ENCODE data around the gene TBC1D9.
A peak's percentile ranks its signal among the peaks of the same experiment; 100 is the strongest.

Gene TBC1D9

GRCh38 chr4:140710908-140711622 is 45.1 kb downstream of the TBC1D9 start:
- Histone ChIP-seq H3K27ac (ENCODE audit: low read depth, low read length) (no peak overlapping the region), H3K4me3 (ENCODE audit: low read length) (no peak overlapping the region), H3K4me2 (ENCODE audit: low read length) (no peak overlapping the region), H3K79me2 (ENCODE audit: control insufficient read depth, insufficient read depth, low read length) (no peaks in the 10 kb centered on the region), H3K18ac (ENCODE audit: low read length) (no peak overlapping the region), H3K79me1 (ENCODE audit: low read length) (peaks cover 6% of the 10 kb centered on the region), H3K23ac (ENCODE audit: low read length) (no peak overlapping the region), H3K4me1 (ENCODE audit: control insufficient read depth, low read depth, low read length) (peaks cover 3% of the 10 kb centered on the region), H2BK120ac (ENCODE audit: low read depth, low read length) (no peak overlapping the region), H3K56ac (ENCODE audit: low read length) (no peak overlapping the region), H4K8ac (ENCODE audit: low read depth, low read length) (no peak overlapping the region), H3K9ac (ENCODE audit: low read length) (no peak overlapping the region), H4K5ac (ENCODE audit: low read length) (no peak overlapping the region), H2AK5ac (ENCODE audit: low read length) (no peak overlapping the region), H2BK15ac (replicated peaks; ENCODE audit: low read depth) (no peak overlapping the region), H3K4ac (ENCODE audit: low read depth, low read length) (no peak overlapping the region), H3K27me3 (ENCODE audit: insufficient read depth, low read length, poor library complexity) (no peaks in the 10 kb centered on the region), H3K36me3 (ENCODE audit: control insufficient read depth, insufficient read depth, low read length) (no peaks in the 10 kb centered on the region), H2BK5ac (ENCODE audit: low read length) (no peak overlapping the region)
- WGBS (ENCODE audit: extremely low coverage, insufficient coverage, low lambda C conversion rate): no CpG with 5 or more reads among the region's 11 CpGs
- no peak for DNase-seq

DNA sequence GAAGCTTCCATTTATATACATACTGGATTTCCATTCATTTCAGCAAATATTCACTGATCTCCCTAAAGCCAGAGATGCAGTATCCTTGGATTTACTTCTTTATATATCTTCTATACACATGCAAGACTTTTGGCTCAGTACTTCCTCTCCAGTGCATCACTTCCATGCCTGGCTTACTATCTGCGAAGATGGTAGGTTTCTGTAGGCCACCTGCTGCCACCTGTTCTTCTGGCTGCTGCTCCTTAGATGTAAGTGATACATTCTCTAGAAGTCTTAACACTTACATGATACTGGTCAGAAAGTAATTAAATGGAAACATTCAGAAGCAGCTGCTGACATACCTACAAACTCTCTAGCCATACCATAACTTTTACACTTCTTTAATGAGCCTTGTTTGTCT is 48.9 kb downstream of the TBC1D9 start:
- H2BK120ac ChIP-seq (ENCODE audit: low read depth, low read length): no peak overlapping the region
- no peak overlapping the region for H3K4ac ChIP-seq (ENCODE audit: low read depth, low read length)
- no peaks in the 10 kb centered on the region for H3K4me1 ChIP-seq (ENCODE audit: control insufficient read depth, low read depth, low read length)
- H3K27ac ChIP-seq (ENCODE audit: low read depth, low read length): no peak overlapping the region
- no peak overlapping the region for H4K8ac ChIP-seq (ENCODE audit: low read depth, low read length)
- peaks cover 8% of the 10 kb centered on the region for H3K79me1 ChIP-seq (ENCODE audit: low read length)
- no peak overlapping the region for H2BK5ac ChIP-seq (ENCODE audit: low read length)
- no peaks in the 10 kb centered on the region for H3K27me3 ChIP-seq (ENCODE audit: insufficient read depth, low read length, poor library complexity)
- no CpG with 5 or more reads among the region's 1 CpG for WGBS (ENCODE audit: extremely low coverage, insufficient coverage, low lambda C conversion rate)
- no peak overlapping the region for H3K56ac ChIP-seq (ENCODE audit: low read length)
- no peak overlapping the region for H2BK15ac ChIP-seq (replicated peaks; ENCODE audit: low read depth)
- H4K5ac ChIP-seq (ENCODE audit: low read length): no peak overlapping the region
- no peak overlapping the region for H3K18ac ChIP-seq (ENCODE audit: low read length)
- no peak overlapping the region for H2AK5ac ChIP-seq (ENCODE audit: low read length)
- peak; percentile 19 for DNase-seq
- no peak overlapping the region for H3K23ac ChIP-seq (ENCODE audit: low read length)
- no peak overlapping the region for H3K9ac ChIP-seq (ENCODE audit: low read length)
- H3K4me2 ChIP-seq (ENCODE audit: low read length): no peak overlapping the region
- H3K36me3 ChIP-seq (ENCODE audit: control insufficient read depth, insufficient read depth, low read length): no peaks in the 10 kb centered on the region
- H3K79me2 ChIP-seq (ENCODE audit: control insufficient read depth, insufficient read depth, low read length): no peaks in the 10 kb centered on the region
- no peak overlapping the region for H3K4me3 ChIP-seq (ENCODE audit: low read length)

DNA sequence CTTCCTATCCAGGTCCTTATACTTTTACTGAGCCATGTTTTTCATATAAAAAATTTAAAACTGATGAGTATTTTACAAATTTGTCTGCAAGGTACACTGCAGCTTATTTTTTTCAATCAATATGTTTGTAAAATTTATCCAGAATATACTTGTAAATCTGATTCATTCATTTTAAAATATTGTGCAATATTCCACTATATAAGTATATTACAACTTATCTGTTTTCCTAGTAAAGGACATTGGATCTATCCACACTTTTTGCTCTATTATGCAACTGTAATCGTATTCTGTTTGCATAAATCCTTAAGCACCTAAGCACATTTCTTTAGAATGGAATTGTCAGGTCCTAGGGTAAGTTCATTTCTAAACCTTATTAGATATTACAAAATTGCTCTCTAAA is 49.5 kb downstream of the TBC1D9 start:
- H4K8ac ChIP-seq (ENCODE audit: low read depth, low read length): no peak overlapping the region
- no peak overlapping the region for H2BK15ac ChIP-seq (replicated peaks; ENCODE audit: low read depth)
- no peak overlapping the region for H3K9ac ChIP-seq (ENCODE audit: low read length)
- no peaks in the 10 kb centered on the region for H3K4me1 ChIP-seq (ENCODE audit: control insufficient read depth, low read depth, low read length)
- H3K18ac ChIP-seq (ENCODE audit: low read length): no peak overlapping the region
- peaks cover 10% of the 10 kb centered on the region for H3K79me1 ChIP-seq (ENCODE audit: low read length)
- H3K4me2 ChIP-seq (ENCODE audit: low read length): no peak overlapping the region
- no peak overlapping the region for H3K23ac ChIP-seq (ENCODE audit: low read length)
- no peaks in the 10 kb centered on the region for H3K27me3 ChIP-seq (ENCODE audit: insufficient read depth, low read length, poor library complexity)
- H3K4me3 ChIP-seq (ENCODE audit: low read length): no peak overlapping the region
- no peaks in the 10 kb centered on the region for H3K79me2 ChIP-seq (ENCODE audit: control insufficient read depth, insufficient read depth, low read length)
- no peak overlapping the region for H2BK5ac ChIP-seq (ENCODE audit: low read length)
- no peak overlapping the region for H3K27ac ChIP-seq (ENCODE audit: low read depth, low read length)
- DNase-seq: no peak
- WGBS (ENCODE audit: extremely low coverage, insufficient coverage, low lambda C conversion rate): no CpG with 5 or more reads among the region's 1 CpG
- no peak overlapping the region for H3K56ac ChIP-seq (ENCODE audit: low read length)
- no peak overlapping the region for H2BK120ac ChIP-seq (ENCODE audit: low read depth, low read length)
- no peaks in the 10 kb centered on the region for H3K36me3 ChIP-seq (ENCODE audit: control insufficient read depth, insufficient read depth, low read length)
- no peak overlapping the region for H4K5ac ChIP-seq (ENCODE audit: low read length)
- no peak overlapping the region for H2AK5ac ChIP-seq (ENCODE audit: low read length)
- no peak overlapping the region for H3K4ac ChIP-seq (ENCODE audit: low read depth, low read length)

- Histone ChIP-seq H3K4me3 (ENCODE audit: low read length) (no peak overlapping the region), H3K79me2 (ENCODE audit: control insufficient read depth, insufficient read depth, low read length) (no peaks in the 10 kb centered on the region), H4K8ac (ENCODE audit: low read depth, low read length) (no peak overlapping the region), H3K27ac (ENCODE audit: low read depth, low read length) (no peak overlapping the region), H3K4ac (ENCODE audit: low read depth, low read length) (no peak overlapping the region), H2BK5ac (ENCODE audit: low read length) (no peak overlapping the region), H2BK120ac (ENCODE audit: low read depth, low read length) (no peak overlapping the region), H2BK15ac (replicated peaks; ENCODE audit: low read depth) (no peak overlapping the region), H3K27me3 (ENCODE audit: insufficient read depth, low read length, poor library complexity) (no peaks in the 10 kb centered on the region), H3K18ac (ENCODE audit: low read length) (no peak overlapping the region), H3K4me1 (ENCODE audit: control insufficient read depth, low read depth, low read length) (no peaks in the 10 kb centered on the region), H3K9ac (ENCODE audit: low read length) (no peak overlapping the region), H3K36me3 (ENCODE audit: control insufficient read depth, insufficient read depth, low read length) (no peaks in the 10 kb centered on the region), H3K23ac (ENCODE audit: low read length) (no peak overlapping the region), H4K5ac (ENCODE audit: low read length) (no peak overlapping the region), H3K4me2 (ENCODE audit: low read length) (no peak overlapping the region), H2AK5ac (ENCODE audit: low read length) (no peak overlapping the region), H3K56ac (ENCODE audit: low read length) (no peak overlapping the region), H3K79me1 (ENCODE audit: low read length) (peaks cover 10% of the 10 kb centered on the region)
- no peak for DNase-seq
- WGBS (ENCODE audit: extremely low coverage, insufficient coverage, low lambda C conversion rate): no CpG with 5 or more reads among the region's 2 CpGs
Observed at GRCh38 chr4:140706276-140706625, 49.9 kb downstream of the TBC1D9 start.

- Histone ChIP-seq H3K9ac (ENCODE audit: low read length) (no peak overlapping the region), H3K4me3 (ENCODE audit: low read length) (no peak overlapping the region), H4K8ac (ENCODE audit: low read depth, low read length) (no peak overlapping the region), H3K27ac (ENCODE audit: low read depth, low read length) (no peak overlapping the region), H3K79me1 (ENCODE audit: low read length) (peaks cover 7% of the 10 kb centered on the region), H3K23ac (ENCODE audit: low read length) (no peak overlapping the region), H3K18ac (ENCODE audit: low read length) (no peak overlapping the region), H3K36me3 (ENCODE audit: control insufficient read depth, insufficient read depth, low read length) (no peaks in the 10 kb centered on the region), H2BK15ac (replicated peaks; ENCODE audit: low read depth) (no peak overlapping the region), H3K4ac (ENCODE audit: low read depth, low read length) (no peak overlapping the region), H3K4me2 (ENCODE audit: low read length) (no peak overlapping the region), H3K79me2 (ENCODE audit: control insufficient read depth, insufficient read depth, low read length) (no peaks in the 10 kb centered on the region), H2BK120ac (ENCODE audit: low read depth, low read length) (no peak overlapping the region), H4K5ac (ENCODE audit: low read length) (no peak overlapping the region), H2AK5ac (ENCODE audit: low read length) (no peak overlapping the region), H3K56ac (ENCODE audit: low read length) (no peak overlapping the region), H2BK5ac (ENCODE audit: low read length) (no peak overlapping the region), H3K4me1 (ENCODE audit: control insufficient read depth, low read depth, low read length) (no peaks in the 10 kb centered on the region), H3K27me3 (ENCODE audit: insufficient read depth, low read length, poor library complexity) (no peaks in the 10 kb centered on the region)
- no peak for DNase-seq
- no CpG with 5 or more reads among the region's 8 CpGs for WGBS (ENCODE audit: extremely low coverage, insufficient coverage, low lambda C conversion rate)
Observed at GRCh38 chr4:140705625-140706275, 50.4 kb downstream of the TBC1D9 start.

DNA sequence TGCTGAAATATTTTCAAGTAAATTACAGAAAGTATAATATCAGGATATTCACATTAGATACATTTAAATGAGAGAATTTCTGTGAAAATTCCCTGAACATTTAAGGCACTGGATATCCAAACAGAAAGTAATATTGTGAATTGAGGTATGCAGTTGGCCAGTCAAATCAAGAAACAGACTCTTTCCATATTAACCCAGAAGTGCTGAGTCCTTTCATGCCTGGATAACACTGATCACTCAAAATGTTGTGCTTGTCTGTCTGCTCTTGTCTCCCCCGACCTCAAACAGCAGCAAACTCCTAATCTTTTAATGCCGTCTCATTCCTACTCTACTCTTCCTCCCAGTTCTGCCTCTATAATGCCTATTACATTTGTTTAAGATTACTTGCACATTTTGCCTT is 51.2 kb downstream of the TBC1D9 start:
- Histone ChIP-seq H3K27ac (ENCODE audit: low read depth, low read length) (no peak overlapping the region), H3K18ac (ENCODE audit: low read length) (no peak overlapping the region), H3K56ac (ENCODE audit: low read length) (no peak overlapping the region), H2AK5ac (ENCODE audit: low read length) (no peak overlapping the region), H4K8ac (ENCODE audit: low read depth, low read length) (no peak overlapping the region), H3K4ac (ENCODE audit: low read depth, low read length) (no peak overlapping the region), H3K27me3 (ENCODE audit: insufficient read depth, low read length, poor library complexity) (no peaks in the 10 kb centered on the region), H3K79me2 (ENCODE audit: control insufficient read depth, insufficient read depth, low read length) (no peaks in the 10 kb centered on the region), H2BK5ac (ENCODE audit: low read length) (no peak overlapping the region), H3K4me1 (ENCODE audit: control insufficient read depth, low read depth, low read length) (no peaks in the 10 kb centered on the region), H3K4me2 (ENCODE audit: low read length) (no peak overlapping the region), H4K5ac (ENCODE audit: low read length) (no peak overlapping the region), H3K79me1 (ENCODE audit: low read length) (peaks cover 7% of the 10 kb centered on the region), H3K36me3 (ENCODE audit: control insufficient read depth, insufficient read depth, low read length) (no peaks in the 10 kb centered on the region), H2BK15ac (replicated peaks; ENCODE audit: low read depth) (no peak overlapping the region), H3K23ac (ENCODE audit: low read length) (no peak overlapping the region), H3K4me3 (ENCODE audit: low read length) (no peak overlapping the region), H3K9ac (ENCODE audit: low read length) (no peak overlapping the region), H2BK120ac (ENCODE audit: low read depth, low read length) (no peak overlapping the region)
- no CpG with 5 or more reads among the region's 2 CpGs for WGBS (ENCODE audit: extremely low coverage, insufficient coverage, low lambda C conversion rate)
- DNase-seq: no peak
